GM19468 (cell line): ENCODE measurements around the gene ATP6V1G1.
"Not testable (repeated sequence)": the region's sequence is repeated elsewhere in the genome, so short reads cannot be mapped to it uniquely, and the experiment has no call there.

Source experiments
- ATAC-seq: cut with Tn5 transposase; IDR thresholded peaks from one replicate; pipeline ENCODE4 v1.9.1; 2021; ENCODE audit warnings: mild to moderate bottlenecking, moderate library complexity, moderate number of reproducible peaks; ENCODE audit not compliant: unreplicated experiment; ENCODE audit errors: extremely low read depth

ATP6V1G1 gene

GRCh38 chr9:114576779-114577178 is 10.8 kb upstream of the ATP6V1G1 start:
- ATAC-seq = not testable (repeated sequence)

GRCh38 chr9:114578134-114578533 is 9.4 kb upstream of the ATP6V1G1 start:
- ATAC-seq = not testable (repeated sequence)

GRCh38 chr9:114580609-114581193 is 6.9 kb upstream of the ATP6V1G1 start:
- ATAC-seq = no peak

- no peak for ATAC-seq
Observed at GRCh38 chr9:114583371-114584155, 4.0 kb upstream of the ATP6V1G1 start.

- ATAC-seq = no peak
Observed at GRCh38 chr9:114588210-114588609, 641 bp downstream of the ATP6V1G1 start.

GRCh38 chr9:114588651-114589526 is 1.3 kb downstream of the ATP6V1G1 start:
- ATAC-seq = no peak

GRCh38 chr9:114590328-114590727 is 2.8 kb downstream of the ATP6V1G1 start:
- no peak for ATAC-seq

- no peak for ATAC-seq
Observed at GRCh38 chr9:114591291-114591787, 3.8 kb downstream of the ATP6V1G1 start.

- no peak for ATAC-seq
Observed at GRCh38 chr9:114591849-114592248, 4.3 kb downstream of the ATP6V1G1 start.

GRCh38 chr9:114592356-114592755 is 4.8 kb downstream of the ATP6V1G1 start:
- no peak for ATAC-seq

GRCh38 chr9:114594136-114594535 is 6.6 kb downstream of the ATP6V1G1 start:
- ATAC-seq = no peak

GRCh38 chr9:114600502-114601248 is 13.1 kb downstream of the ATP6V1G1 start:
- not testable (repeated sequence) for ATAC-seq

GRCh38 chr9:114601787-114602186 is 14.2 kb downstream of the ATP6V1G1 start:
- not testable (repeated sequence) for ATAC-seq

- ATAC-seq = no peak
Observed at GRCh38 chr9:114602620-114603019, 15.1 kb downstream of the ATP6V1G1 start.

GRCh38 chr9:114603248-114603647 is 15.7 kb downstream of the ATP6V1G1 start:
- ATAC-seq = no peak

- ATAC-seq = no peak
Observed at GRCh38 chr9:114604989-114605388, 17.4 kb downstream of the ATP6V1G1 start.

- no peak for ATAC-seq
Observed at GRCh38 chr9:114606068-114606467, 18.5 kb downstream of the ATP6V1G1 start.

GRCh38 chr9:114606597-114607207 is 19.1 kb downstream of the ATP6V1G1 start:
- ATAC-seq = no peak

GRCh38 chr9:114607671-114608524 is 20.3 kb downstream of the ATP6V1G1 start:
- ATAC-seq = peak; percentile 28
